ENCODE measurements around the gene LRGUK. TPM values are rescaled to one million over a fixed set of nuclear protein-coding genes. Genes with fewer than 3 reads are reported as not detected.

The LRGUK gene
- total RNA-seq, 3 donors from 2014 or later, result 0.19 to 1.2 (median 0.47) TPM

DNA sequence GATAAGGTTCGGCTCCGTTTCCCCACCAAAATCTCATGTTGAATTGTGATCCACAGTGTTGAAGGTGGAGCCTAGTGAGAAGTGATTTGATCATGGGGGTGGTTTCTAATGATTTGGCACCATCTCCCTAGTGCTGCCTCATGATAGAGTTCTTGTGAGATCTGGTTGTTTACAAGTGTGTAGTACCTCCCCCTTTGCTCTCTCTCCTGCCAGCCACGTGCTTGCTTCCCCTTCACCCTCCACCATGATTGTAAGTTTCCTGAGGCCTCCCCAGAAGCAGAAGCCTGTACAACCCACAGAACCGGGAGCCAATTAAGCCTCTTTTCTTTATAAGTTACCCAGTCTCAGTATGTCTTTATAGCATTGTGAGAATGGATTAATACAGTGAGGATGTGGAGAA is 12.1 kb upstream of the LRGUK start:
- ATAC-seq, result no peak
- intact Hi-C loops (cut with DNase I, micrococcal nuclease), result no loop called here
- no peaks in the 10 kb centered on the region for H3K36me3 ChIP-seq (ENCODE audit: low read depth)
- no peaks in the 10 kb centered on the region for H3K4me1 ChIP-seq (ENCODE audit: low read depth)
- H3K4me3 ChIP-seq, result no peak overlapping the region
- H3K9me3 ChIP-seq, result no peaks in the 10 kb centered on the region
- DNase-seq, result no peak
- TF ChIP-seq, protein P1, sequence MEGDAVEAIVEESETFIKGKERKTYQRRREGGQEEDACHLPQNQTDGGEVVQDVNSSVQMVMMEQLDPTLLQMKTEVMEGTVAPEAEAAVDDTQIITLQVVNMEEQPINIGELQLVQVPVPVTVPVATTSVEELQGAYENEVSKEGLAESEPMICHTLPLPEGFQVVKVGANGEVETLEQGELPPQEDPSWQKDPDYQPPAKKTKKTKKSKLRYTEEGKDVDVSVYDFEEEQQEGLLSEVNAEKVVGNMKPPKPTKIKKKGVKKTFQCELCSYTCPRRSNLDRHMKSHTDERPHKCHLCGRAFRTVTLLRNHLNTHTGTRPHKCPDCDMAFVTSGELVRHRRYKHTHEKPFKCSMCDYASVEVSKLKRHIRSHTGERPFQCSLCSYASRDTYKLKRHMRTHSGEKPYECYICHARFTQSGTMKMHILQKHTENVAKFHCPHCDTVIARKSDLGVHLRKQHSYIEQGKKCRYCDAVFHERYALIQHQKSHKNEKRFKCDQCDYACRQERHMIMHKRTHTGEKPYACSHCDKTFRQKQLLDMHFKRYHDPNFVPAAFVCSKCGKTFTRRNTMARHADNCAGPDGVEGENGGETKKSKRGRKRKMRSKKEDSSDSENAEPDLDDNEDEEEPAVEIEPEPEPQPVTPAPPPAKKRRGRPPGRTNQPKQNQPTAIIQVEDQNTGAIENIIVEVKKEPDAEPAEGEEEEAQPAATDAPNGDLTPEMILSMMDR (IDR thresholded peaks at IDR 0.05), result no peak

DNA sequence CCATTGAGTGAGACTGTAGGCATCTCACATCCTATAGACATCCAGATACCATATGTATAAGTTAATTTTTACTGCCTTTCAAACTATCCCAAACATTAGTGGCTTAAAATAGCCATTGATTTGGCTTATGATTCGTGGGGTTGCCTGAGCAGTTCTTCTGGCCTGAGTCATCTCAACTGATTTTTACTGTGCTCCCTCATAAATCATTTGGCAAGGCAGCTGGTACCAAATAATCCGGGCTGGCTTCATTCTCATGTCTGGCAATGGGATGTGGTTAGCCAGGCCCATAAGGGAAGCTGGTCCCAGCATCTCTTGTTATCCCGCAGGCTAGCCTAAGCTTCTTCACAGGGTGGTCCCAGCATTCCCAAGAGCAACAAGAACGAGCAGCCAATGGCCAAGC is 6.7 kb upstream of the LRGUK start:
- DNase-seq, result no peak
- TF ChIP-seq, protein P1 (IDR thresholded peaks at IDR 0.05), result no peak
- Histone ChIP-seq H3K9me3 (no peaks in the 10 kb centered on the region), H3K4me3 (no peak overlapping the region), H3K4me1 (ENCODE audit: low read depth) (no peaks in the 10 kb centered on the region), H3K36me3 (ENCODE audit: low read depth) (no peaks in the 10 kb centered on the region)
- intact Hi-C loops (cut with DNase I, micrococcal nuclease), result no loop called here
- no peak for ATAC-seq

DNA sequence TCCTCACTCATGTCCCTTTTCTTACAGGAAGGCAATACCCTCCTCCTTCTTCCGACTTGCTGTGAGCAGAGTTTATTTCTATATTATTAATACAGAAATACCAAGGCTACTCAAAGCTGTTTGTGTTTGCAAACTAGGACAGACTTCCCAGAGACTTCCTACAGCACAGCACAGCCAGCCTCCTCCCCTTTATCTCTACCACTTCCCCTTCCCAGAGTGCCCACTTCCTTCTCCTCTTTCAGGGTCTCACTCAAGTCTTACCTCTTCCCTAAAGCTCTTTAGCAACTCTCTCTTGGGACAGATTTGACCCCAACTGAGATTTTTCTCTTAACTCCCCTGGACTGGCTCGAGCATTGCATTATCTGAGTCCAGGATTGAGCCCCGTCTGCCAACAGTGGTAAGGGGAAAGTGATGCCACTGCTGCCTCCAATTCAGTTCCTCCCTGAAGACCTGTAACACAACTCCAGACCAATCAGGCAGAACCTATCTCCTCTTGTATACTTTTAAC is 5.5 kb upstream of the LRGUK start:
- ATAC-seq (no peak), DNase-seq (peak in 1 of 3 donors; percentile 4)
- H3K9me3 ChIP-seq, result no peaks in the 10 kb centered on the region
- H3K36me3 ChIP-seq (ENCODE audit: low read depth), result no peaks in the 10 kb centered on the region
- TF ChIP-seq, protein P1 (IDR thresholded peaks at IDR 0.05), result no peak
- H3K4me3 ChIP-seq, result no peak overlapping the region
- H3K4me1 ChIP-seq (ENCODE audit: low read depth), result no peaks in the 10 kb centered on the region
- intact Hi-C loops (cut with DNase I, micrococcal nuclease), result no loop called here

DNA sequence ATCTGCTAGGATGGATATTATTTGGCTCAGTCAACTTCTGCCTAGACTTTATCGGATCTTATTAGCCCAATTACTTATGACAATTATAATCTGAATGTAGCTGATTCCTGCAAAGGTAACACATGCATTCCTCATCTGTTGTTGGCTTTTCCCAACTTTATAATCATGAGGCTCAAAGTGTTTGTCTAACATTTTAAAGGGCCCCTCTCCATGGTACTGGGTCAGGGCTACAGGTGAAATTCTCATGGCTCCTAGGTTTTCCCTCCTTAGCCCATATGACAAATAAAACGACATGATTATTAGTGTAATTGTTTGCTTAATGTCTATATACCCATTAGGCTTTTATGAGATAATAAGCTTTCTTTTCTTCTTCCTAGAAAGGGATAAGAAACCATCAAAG is 4.2 kb upstream of the LRGUK start:
- intact Hi-C loops (cut with DNase I, micrococcal nuclease), result no loop called here
- no peaks in the 10 kb centered on the region for H3K36me3 ChIP-seq (ENCODE audit: low read depth)
- no peak overlapping the region for H3K4me3 ChIP-seq
- ATAC-seq, result no peak
- no peaks in the 10 kb centered on the region for H3K9me3 ChIP-seq
- no peaks in the 10 kb centered on the region for H3K4me1 ChIP-seq (ENCODE audit: low read depth)
- TF ChIP-seq, protein P1 (IDR thresholded peaks at IDR 0.05), result no peak
- no peak for DNase-seq

DNA sequence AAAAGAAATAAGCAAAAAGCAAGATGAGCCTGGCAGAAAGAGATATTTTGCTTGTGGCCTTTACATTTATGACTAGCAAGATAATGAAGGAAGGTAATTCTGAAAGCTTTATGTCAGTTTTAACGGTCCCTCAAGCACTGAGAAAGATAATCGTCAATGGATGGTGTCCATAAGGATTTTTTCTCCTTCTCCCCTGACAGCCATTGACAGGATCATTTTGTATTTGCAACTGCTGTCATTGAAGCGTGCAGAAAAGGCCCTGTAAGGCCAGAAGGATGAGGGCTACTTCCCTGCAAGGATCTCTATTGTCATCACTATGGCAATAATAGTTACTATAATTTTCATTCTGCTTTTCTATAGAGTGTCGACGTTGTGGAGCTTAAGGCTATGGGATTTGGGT is 994 bp upstream of the LRGUK start:
- DNase-seq (no peak), ATAC-seq (no peak)
- Histone ChIP-seq H3K4me3 (no peak overlapping the region), H3K9me3 (no peaks in the 10 kb centered on the region), H3K4me1 (ENCODE audit: low read depth) (no peaks in the 10 kb centered on the region), H3K36me3 (ENCODE audit: low read depth) (no peaks in the 10 kb centered on the region)
- TF ChIP-seq, protein P1 (IDR thresholded peaks at IDR 0.05), result no peak
- intact Hi-C loops (cut with DNase I, micrococcal nuclease), result no loop called here

DNA sequence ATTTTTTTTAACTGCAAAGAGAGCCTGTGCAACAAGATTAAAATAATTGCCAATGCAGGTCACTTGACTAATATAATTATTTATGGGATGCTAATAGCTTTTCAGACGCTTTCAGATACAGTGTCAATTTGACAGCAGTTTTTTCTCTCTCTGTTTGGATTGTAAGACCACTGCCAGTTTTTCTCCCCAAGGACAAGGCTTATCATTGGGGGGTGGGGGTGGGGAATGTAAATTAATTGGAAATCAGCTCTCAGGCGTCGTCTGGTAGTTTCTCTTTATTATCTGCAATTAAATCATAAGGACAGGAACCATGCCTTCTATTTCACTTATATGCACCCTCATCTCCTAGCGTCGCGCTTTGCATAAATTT is 559 bp upstream of the LRGUK start:
- TF ChIP-seq, protein P1 (IDR thresholded peaks at IDR 0.05), result no peak
- intact Hi-C loops (cut with DNase I, micrococcal nuclease), result no loop called here
- no peak overlapping the region for H3K4me3 ChIP-seq
- no peaks in the 10 kb centered on the region for H3K4me1 ChIP-seq (ENCODE audit: low read depth)
- ATAC-seq, result no peak
- no peak for DNase-seq
- H3K36me3 ChIP-seq (ENCODE audit: low read depth), result no peaks in the 10 kb centered on the region
- H3K9me3 ChIP-seq, result no peaks in the 10 kb centered on the region
